Stomach smooth muscle (tissue), 2 donors: ENCODE data around the gene DGAT2L6.

Experiments
- H3K27ac ChIP-seq: one replicate; pipeline ENCODE4 v1.7.0; 2013; ENCODE audit warnings: mild to moderate bottlenecking, low read length, inconsistent platforms
- H3K27me3 ChIP-seq, 2 donors: one replicate each; pipeline ENCODE4 v1.7.0; 2013; ENCODE audit warnings: low read length in 2 of 2; ENCODE audit not compliant: insufficient read depth in 2 of 2, control insufficient read depth in 1 of 2
- H3K36me3 ChIP-seq, 2 donors: one replicate each; pipeline ENCODE4 v1.7.0; 2013; ENCODE audit warnings: low read length in 2 of 2; ENCODE audit not compliant: control insufficient read depth in 2 of 2, insufficient read depth in 2 of 2
- H3K4me1 ChIP-seq: one replicate; pipeline ENCODE4 v1.7.0; 2013; ENCODE audit warnings: low read length; ENCODE audit not compliant: control insufficient read depth, insufficient read depth
- H3K4me3 ChIP-seq, 2 donors: one replicate each; pipeline ENCODE4 v1.7.0; 2013; ENCODE audit warnings: low read length in 2 of 2
- H3K9ac ChIP-seq, 2 donors: one replicate each; pipeline ENCODE4 v1.7.0; 2013; ENCODE audit warnings: low read length in 2 of 2, mild to moderate bottlenecking in 1 of 2
- H3K9me3 ChIP-seq, 2 donors: one replicate each; pipeline ENCODE4 v1.7.0; 2013; ENCODE audit warnings: low read length in 2 of 2; ENCODE audit not compliant: control insufficient read depth in 2 of 2
- donor health status: healthy.
- donor health status: Pancreatic carcinoma.

The DGAT2L6 gene

DNA sequence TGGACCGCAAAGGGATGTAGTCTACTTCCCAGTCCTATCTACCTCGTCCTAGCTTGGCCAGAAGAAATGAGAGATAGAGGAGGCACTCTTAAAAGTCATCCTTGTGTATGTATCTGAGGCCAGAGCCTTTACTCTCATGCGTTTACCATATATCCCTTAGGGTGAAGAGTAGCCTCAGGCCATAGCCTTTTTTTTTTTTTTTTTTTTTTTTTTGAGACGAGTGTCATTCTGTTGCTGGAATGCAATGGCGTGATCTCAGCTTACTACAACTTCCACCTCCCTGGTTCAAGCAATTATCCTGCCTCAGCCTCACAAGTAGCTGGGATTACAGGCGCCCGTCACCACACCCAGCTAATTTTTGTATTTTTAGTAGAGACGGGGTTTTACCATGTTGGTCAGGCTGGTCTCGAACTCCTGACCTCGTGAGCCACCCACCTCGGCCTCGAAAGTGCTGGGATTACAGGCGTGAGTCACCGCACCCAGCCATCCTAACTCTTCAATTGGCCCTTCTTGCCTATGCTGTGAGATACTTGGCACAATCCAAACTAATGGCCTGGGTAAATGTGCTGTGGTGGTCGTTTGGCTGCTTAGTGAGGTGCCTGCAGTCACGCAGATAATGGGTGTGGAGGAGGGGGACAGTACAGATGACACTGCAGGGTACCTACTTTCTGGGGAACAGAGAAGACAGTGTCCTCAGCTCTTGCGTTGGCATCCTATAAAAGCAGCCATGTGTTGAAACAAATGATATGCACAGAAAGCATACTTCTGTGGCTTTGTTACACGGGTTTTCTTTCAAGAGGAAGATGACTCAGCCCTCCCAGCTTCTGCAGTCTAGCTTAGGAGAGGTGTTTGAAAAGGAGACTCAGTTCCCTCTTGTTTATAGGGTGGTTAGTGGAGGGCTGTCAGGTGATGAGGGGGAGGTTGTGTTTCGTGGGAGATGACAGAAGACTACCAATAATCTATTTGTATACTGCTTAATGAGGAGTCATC is 10.4 kb upstream of the DGAT2L6 start:
- Histone ChIP-seq H3K27me3 (peaks cover 0 to 6% of the 10 kb centered on the region in 2 donors), H3K9ac (no peak overlapping the region), H3K4me3 (no peak overlapping the region), H3K4me1 (no peaks in the 10 kb centered on the region), H3K27ac (no peak overlapping the region), H3K9me3 (no peaks in the 10 kb centered on the region), H3K36me3 (peaks cover 0 to 6% of the 10 kb centered on the region in 2 donors)

GRCh38 chrX:70168238-70169188 is 8.8 kb upstream of the DGAT2L6 start:
- H3K4me1 ChIP-seq, result no peaks in the 10 kb centered on the region
- peak overlapping the region; percentile 25 to 40 for H3K4me3 ChIP-seq
- no peak overlapping the region for H3K27ac ChIP-seq
- no peaks in the 10 kb centered on the region for H3K9me3 ChIP-seq
- H3K27me3 ChIP-seq, result peaks cover 0 to 6% of the 10 kb centered on the region in 2 donors
- peaks cover 0 to 6% of the 10 kb centered on the region in 2 donors for H3K36me3 ChIP-seq
- peak overlapping the region; percentile 28 to 51 for H3K9ac ChIP-seq

DNA sequence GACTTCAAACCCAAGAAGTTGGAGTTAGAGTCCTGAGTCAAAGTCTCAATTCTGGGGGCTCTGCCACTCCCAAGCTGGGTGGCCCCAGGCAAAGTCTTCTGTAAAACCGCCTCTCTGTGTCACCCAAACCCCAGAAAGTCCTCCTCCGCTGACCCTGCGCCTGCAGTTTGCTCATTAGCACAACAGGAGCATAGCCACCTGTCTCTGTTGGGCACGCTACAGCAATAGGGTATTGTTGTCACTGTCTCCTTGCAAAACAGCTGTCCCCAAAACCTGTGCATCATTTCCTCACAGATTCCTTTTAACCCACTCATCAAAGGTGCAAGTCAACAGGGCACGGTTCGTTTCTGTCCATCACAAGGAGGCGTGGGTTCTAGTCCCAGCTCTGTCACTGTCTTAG is 8.0 kb upstream of the DGAT2L6 start:
- H3K9ac ChIP-seq, result no peak overlapping the region
- H3K36me3 ChIP-seq, result peaks cover 0 to 6% of the 10 kb centered on the region in 2 donors
- no peaks in the 10 kb centered on the region for H3K4me1 ChIP-seq
- H3K27me3 ChIP-seq, result peaks cover 0 to 6% of the 10 kb centered on the region in 2 donors
- no peak overlapping the region for H3K27ac ChIP-seq
- H3K9me3 ChIP-seq, result no peaks in the 10 kb centered on the region
- H3K4me3 ChIP-seq, result no peak overlapping the region

- H3K36me3 ChIP-seq, result no peaks in the 10 kb centered on the region
- H3K9ac ChIP-seq, result no peak overlapping the region
- H3K4me1 ChIP-seq, result no peaks in the 10 kb centered on the region
- peaks cover 0 to 6% of the 10 kb centered on the region in 2 donors for H3K27me3 ChIP-seq
- H3K27ac ChIP-seq, result no peak overlapping the region
- no peak overlapping the region for H3K4me3 ChIP-seq
- no peaks in the 10 kb centered on the region for H3K9me3 ChIP-seq
Observed at GRCh38 chrX:70171624-70172023, 5.7 kb upstream of the DGAT2L6 start.

DNA sequence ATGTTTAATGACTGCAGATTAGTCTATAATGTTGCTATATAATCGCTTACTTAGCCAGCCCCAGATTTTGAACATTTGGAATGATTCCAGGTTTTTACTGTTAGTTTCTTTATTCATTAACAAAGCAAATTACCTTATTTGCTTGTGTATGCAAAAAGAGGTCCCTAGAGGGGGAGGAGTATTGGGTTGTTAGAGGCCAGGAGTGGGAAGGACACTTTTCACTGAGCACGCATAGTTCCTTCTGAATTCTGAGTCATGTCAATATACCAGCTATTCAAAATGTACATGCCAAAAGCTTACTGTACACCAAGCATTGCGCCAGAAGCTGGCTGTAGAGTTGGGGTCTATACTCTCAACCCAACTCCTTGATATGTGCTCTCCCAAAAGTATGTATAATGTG is 5.1 kb upstream of the DGAT2L6 start:
- H3K36me3 ChIP-seq, result no peaks in the 10 kb centered on the region

DNA sequence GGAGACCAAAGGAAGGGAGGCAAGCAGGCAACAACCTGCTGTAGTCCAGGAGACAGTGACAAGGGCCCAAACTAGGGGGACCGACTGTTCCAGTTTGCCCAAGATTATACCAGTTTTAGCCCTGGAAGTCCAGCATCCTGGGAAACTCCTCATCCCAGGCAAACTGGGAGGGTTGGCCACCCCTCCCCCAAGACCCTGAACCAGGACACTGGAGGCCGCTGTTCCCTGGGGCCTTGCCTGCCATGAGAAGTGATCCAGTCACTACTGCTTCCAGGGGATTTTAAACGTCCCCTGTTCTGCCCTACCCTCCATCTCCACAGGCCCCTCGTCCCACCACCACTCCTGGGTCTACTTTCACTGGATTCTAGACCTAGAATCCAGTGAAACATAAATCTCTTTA is 4.3 kb upstream of the DGAT2L6 start:
- no peak overlapping the region for H3K4me3 ChIP-seq
- no peaks in the 10 kb centered on the region for H3K4me1 ChIP-seq
- H3K36me3 ChIP-seq, result no peaks in the 10 kb centered on the region
- no peak overlapping the region for H3K27ac ChIP-seq
- H3K9me3 ChIP-seq, result no peaks in the 10 kb centered on the region
- H3K9ac ChIP-seq, result no peak overlapping the region
- H3K27me3 ChIP-seq, result peaks cover 0 to 4% of the 10 kb centered on the region in 2 donors

More for the DNA sequence above, 5.1 kb upstream of the DGAT2L6 start:
- Histone ChIP-seq H3K27me3 (peaks cover 0 to 6% of the 10 kb centered on the region in 2 donors), H3K4me3 (no peak overlapping the region), H3K4me1 (no peaks in the 10 kb centered on the region), H3K27ac (no peak overlapping the region), H3K9me3 (no peaks in the 10 kb centered on the region), H3K9ac (no peak overlapping the region)

DNA sequence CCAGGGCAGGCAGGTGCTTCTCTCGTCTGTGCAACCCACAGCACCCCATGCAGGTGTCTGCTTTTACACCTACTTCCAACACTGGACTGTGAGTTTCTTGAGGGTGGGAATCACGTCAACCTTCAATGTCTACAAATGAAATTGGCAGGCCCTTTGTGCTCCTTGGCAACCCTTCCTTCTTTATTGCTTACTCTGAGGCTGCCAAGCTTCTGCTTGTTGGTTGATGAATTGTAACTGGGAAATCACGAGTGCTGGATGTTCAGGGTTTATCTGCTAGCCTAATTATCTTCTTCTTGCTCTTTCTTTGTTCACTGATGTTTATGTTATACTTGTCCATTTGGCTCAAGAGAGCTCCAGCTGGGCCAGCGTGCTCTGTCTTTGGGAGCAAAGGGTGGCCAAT is 2.5 kb upstream of the DGAT2L6 start:
- Histone ChIP-seq H3K36me3 (no peaks in the 10 kb centered on the region), H3K4me1 (no peaks in the 10 kb centered on the region), H3K27ac (no peak overlapping the region), H3K27me3 (peaks cover 0 to 3% of the 10 kb centered on the region in 2 donors), H3K9ac (no peak overlapping the region), H3K4me3 (no peak overlapping the region), H3K9me3 (no peaks in the 10 kb centered on the region)

GRCh38 chrX:70175338-70175737 is 1.9 kb upstream of the DGAT2L6 start:
- H3K9me3 ChIP-seq, result no peaks in the 10 kb centered on the region
- H3K27me3 ChIP-seq, result peaks cover 0 to 3% of the 10 kb centered on the region in 2 donors
- H3K4me3 ChIP-seq, result no peak overlapping the region
- no peaks in the 10 kb centered on the region for H3K4me1 ChIP-seq
- H3K36me3 ChIP-seq, result no peaks in the 10 kb centered on the region
- no peak overlapping the region for H3K27ac ChIP-seq
- no peak overlapping the region for H3K9ac ChIP-seq

DNA sequence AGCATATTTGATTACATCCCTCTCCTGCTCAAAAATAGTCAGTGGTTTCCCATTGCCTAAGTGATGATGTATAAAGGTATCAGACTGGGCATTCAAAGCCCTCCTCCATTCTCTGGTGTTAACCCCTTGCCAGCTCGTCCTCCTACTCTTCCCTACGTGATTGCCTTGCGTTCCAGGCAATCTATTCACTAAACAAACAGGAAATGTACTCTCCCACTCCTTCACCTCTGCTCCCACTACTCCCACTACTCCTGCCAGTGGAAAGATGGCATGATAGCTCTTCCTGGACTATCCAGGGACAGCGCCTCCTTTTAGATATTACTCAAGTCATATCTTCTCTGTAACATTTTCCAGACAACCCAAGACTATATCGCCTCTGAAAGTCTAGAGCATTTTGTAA is 5.8 kb downstream of the DGAT2L6 start:
- Histone ChIP-seq H3K4me1 (no peaks in the 10 kb centered on the region), H3K27ac (no peak overlapping the region), H3K9me3 (no peaks in the 10 kb centered on the region), H3K9ac (no peak overlapping the region), H3K36me3 (no peaks in the 10 kb centered on the region), H3K4me3 (no peak overlapping the region), H3K27me3 (peaks cover 0 to 6% of the 10 kb centered on the region in 2 donors)

DNA sequence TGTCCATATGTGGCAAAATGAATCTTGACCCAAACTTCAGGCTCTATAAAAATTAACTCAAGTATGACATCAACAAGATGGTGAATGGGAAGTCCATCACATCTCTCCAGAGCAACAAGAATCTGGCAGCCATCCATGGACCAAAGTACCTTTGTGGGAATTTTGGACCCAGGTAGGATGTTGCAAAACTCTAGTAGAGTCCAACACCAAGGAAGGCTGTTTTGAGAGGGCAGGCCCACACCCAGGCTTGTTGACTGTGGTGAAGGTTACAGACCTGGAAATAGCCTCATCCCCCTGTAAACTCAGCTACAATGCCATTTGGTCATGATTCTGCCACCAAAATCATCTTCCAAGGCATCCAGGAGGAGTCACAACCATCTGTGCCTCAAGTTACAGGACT is 12.9 kb downstream of the DGAT2L6 start:
- Histone ChIP-seq H3K27ac (no peak overlapping the region), H3K36me3 (no peaks in the 10 kb centered on the region), H3K9me3 (no peaks in the 10 kb centered on the region), H3K27me3 (peaks cover 0 to 6% of the 10 kb centered on the region in 2 donors), H3K4me3 (no peak overlapping the region), H3K9ac (no peak overlapping the region), H3K4me1 (no peaks in the 10 kb centered on the region)
